Lower lobe of right lung (tissue), 2 donors: ENCODE results near the gene PARVA. TPM values are rescaled to one million over a fixed set of nuclear protein-coding genes. Genes with fewer than 3 reads are reported as not detected.

Experiments used
- ATAC-seq, 2 donors: fragments of 200-7000 bp; cut with Tn5 transposase; one replicate each; pipeline ENCODE4 v1.9.1; 2020 to 2022; ENCODE audit warnings: mild to moderate bottlenecking in 2 of 2, moderate library complexity in 2 of 2
- DNase-seq: peaks from one replicate; pipeline ENCODE4 v3.0.0-alpha.2; 2020
- H3K27ac ChIP-seq: fragments of 200-600 bp; one replicate; pipeline ENCODE4 v1.8.0; 2022
- H3K27me3 ChIP-seq: fragments of 200-600 bp; one replicate; pipeline ENCODE4 v1.8.0; 2022; ENCODE audit warnings: low read depth
- H3K36me3 ChIP-seq: fragments of 200-600 bp; one replicate; pipeline ENCODE4 v1.8.0; 2022; ENCODE audit warnings: mild to moderate bottlenecking
- H3K4me1 ChIP-seq: fragments of 200-600 bp; one replicate; pipeline ENCODE4 v1.8.0; 2022
- H3K4me3 ChIP-seq: fragments of 200-600 bp; one replicate; pipeline ENCODE4 v1.8.0; 2022; ENCODE audit warnings: mild to moderate bottlenecking
- H3K9me3 ChIP-seq: fragments of 200-600 bp; one replicate; pipeline ENCODE4 v1.8.0; 2022
- intact Hi-C: fragments of 100-400 bp; cut with DNase I; formaldehyde crosslinking; loops from one replicate; pipeline ENCODE4 v1.11.0; 2022
- total RNA-seq: library from RNA; stranded (reverse); fragmentation: NEBNext Ultra II Directional; extraction: Animal tissue kit (Norgen Biotek cat#: 25700); gene quantifications from one replicate; pipeline ENCODE4 v1.2.1, GENCODE V29; 2021
- TF ChIP-seq, protein P1 (sequence below): fragments of 200-600 bp; IDR thresholded peaks from one replicate; pipeline ENCODE4 v1.8.0; 2022; ENCODE audit warnings: antibody characterized with exemption, mild to moderate bottlenecking
- donor health status: DM: no; HTN: yes; CAD: no; lungs with severe emphysema.

Gene PARVA
- total RNA-seq, 1 donor from 2014 or later, result 58.3 TPM

GRCh38 chr11:12537778-12538401 lies 160.5 kb downstream of the PARVA start:
- DNase-seq, result no peak
- no peaks in the 10 kb centered on the region for H3K9me3 ChIP-seq
- ATAC-seq, result peak in 1 of 2 donors; percentile 24
- H3K4me3 ChIP-seq, result no peak overlapping the region
- H3K36me3 ChIP-seq, result no peaks in the 10 kb centered on the region
- H3K27me3 ChIP-seq, result no peaks in the 10 kb centered on the region
- H3K27ac ChIP-seq, result no peak overlapping the region
- peaks cover 9% of the 10 kb centered on the region for H3K4me1 ChIP-seq
- intact Hi-C loops, result no loop called here
- TF ChIP-seq, protein P1, sequence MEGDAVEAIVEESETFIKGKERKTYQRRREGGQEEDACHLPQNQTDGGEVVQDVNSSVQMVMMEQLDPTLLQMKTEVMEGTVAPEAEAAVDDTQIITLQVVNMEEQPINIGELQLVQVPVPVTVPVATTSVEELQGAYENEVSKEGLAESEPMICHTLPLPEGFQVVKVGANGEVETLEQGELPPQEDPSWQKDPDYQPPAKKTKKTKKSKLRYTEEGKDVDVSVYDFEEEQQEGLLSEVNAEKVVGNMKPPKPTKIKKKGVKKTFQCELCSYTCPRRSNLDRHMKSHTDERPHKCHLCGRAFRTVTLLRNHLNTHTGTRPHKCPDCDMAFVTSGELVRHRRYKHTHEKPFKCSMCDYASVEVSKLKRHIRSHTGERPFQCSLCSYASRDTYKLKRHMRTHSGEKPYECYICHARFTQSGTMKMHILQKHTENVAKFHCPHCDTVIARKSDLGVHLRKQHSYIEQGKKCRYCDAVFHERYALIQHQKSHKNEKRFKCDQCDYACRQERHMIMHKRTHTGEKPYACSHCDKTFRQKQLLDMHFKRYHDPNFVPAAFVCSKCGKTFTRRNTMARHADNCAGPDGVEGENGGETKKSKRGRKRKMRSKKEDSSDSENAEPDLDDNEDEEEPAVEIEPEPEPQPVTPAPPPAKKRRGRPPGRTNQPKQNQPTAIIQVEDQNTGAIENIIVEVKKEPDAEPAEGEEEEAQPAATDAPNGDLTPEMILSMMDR, result no peak

DNA sequence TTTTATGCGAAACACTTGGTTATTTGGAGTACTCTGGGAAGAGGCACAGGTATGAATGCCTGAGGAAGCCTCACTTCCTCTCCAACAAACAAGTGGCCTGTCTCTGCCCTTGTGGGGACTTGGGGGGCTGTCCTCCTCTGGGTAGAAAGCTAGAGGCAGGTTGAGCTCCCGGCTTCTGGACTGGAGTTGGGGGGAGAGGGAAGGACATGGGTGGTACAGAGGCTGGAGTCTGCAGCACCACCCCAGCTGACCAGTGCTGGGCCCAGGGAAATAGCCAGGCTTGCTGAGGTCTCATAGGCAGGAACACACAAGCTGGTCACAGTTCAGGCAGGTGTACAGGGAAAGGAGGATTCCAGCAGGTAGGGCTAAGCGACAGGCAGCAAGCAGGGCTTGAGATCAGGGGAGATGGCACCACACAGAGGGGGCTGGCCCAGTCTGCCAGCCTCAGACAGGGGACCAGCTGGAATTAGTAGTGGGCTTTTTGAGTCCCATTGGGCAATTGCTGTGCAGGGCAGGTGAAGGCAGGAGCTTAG lies 161.6 kb downstream of the PARVA start:
- ATAC-seq (no peak), DNase-seq (no peak)
- no peak overlapping the region for H3K4me3 ChIP-seq
- intact Hi-C loops, result no loop called here
- no peaks in the 10 kb centered on the region for H3K27me3 ChIP-seq
- no peaks in the 10 kb centered on the region for H3K36me3 ChIP-seq
- H3K4me1 ChIP-seq, result peaks cover 13% of the 10 kb centered on the region
- no peaks in the 10 kb centered on the region for H3K9me3 ChIP-seq
- H3K27ac ChIP-seq, result no peak overlapping the region
- TF ChIP-seq, protein P1, result no peak

- peaks cover 15% of the 10 kb centered on the region for H3K4me1 ChIP-seq
Observed at GRCh38 chr11:12539572-12539971, 162.2 kb downstream of the PARVA start.

GRCh38 chr11:12540075-12540680 lies 162.8 kb downstream of the PARVA start:
- TF ChIP-seq, protein P1, result no peak
- DNase-seq (no peak), ATAC-seq (no peak)
- Histone ChIP-seq H3K36me3 (no peaks in the 10 kb centered on the region), H3K4me1 (peaks cover 15% of the 10 kb centered on the region), H3K27me3 (no peaks in the 10 kb centered on the region), H3K27ac (no peak overlapping the region), H3K4me3 (no peak overlapping the region), H3K9me3 (no peaks in the 10 kb centered on the region)
- intact Hi-C loops, result no loop called here

More at GRCh38 chr11:12539572-12539971, 162.2 kb downstream of the PARVA start:
- DNase-seq (no peak), ATAC-seq (no peak)
- Histone ChIP-seq H3K9me3 (no peaks in the 10 kb centered on the region), H3K27ac (no peak overlapping the region), H3K4me3 (no peak overlapping the region), H3K36me3 (no peaks in the 10 kb centered on the region), H3K27me3 (no peaks in the 10 kb centered on the region)
- intact Hi-C loops, result no loop called here
- TF ChIP-seq, protein P1, result no peak

DNA sequence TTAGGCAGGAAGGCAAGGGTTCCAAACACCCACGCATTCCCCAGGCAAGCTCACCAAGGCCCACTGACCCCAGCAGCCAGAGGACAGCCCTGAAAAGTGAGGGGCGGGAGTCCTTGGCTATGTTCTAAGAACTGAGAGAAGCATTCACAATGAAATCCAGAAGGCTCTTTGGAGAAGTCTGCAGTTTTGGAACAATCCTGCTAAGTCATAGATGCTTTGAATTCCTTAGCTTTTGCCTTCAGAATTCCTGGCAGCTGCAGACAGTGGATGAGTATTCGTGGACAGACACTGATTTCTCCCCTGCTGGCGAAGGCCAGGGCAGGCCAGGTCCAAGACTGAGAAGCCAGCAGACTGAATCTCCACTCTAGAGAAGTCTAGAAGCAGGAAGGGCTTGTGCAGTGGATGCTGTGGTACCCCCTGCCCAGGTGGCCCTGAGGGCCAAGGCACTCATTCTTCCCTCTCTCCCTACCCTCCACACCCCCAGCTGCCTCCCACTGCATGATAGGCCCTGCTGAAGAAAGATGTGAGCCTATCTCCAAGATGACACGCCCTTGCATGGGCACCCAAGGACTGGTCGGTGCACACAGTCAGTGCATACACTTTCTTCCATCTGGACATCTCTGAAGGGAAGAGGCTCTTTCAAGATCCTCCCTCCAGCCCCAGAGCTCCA lies 163.7 kb downstream of the PARVA start:
- TF ChIP-seq, protein P1, result no peak
- no peak overlapping the region for H3K4me3 ChIP-seq
- H3K9me3 ChIP-seq, result no peaks in the 10 kb centered on the region
- H3K27me3 ChIP-seq, result no peaks in the 10 kb centered on the region
- H3K27ac ChIP-seq, result no peak overlapping the region
- intact Hi-C loops, result no loop called here
- H3K4me1 ChIP-seq, result peaks cover 15% of the 10 kb centered on the region
- DNase-seq (no peak), ATAC-seq (peak; percentile 24 to 26)
- no peaks in the 10 kb centered on the region for H3K36me3 ChIP-seq
